Measurements from ENCODE around the gene CHRNA4. TPM values are rescaled to one million over a fixed set of nuclear protein-coding genes. Genes with fewer than 3 reads are reported as not detected.
"Not testable (repeated sequence)": the region's sequence is repeated elsewhere in the genome, so short reads cannot be mapped to it uniquely, and the experiment has no call there.

Gene CHRNA4
- total and polyA plus RNA-seq, 2 of the 13 experiments (the other 11 are each of a cell fraction or from before 2014, with no cell fraction given): not detected

DNA sequence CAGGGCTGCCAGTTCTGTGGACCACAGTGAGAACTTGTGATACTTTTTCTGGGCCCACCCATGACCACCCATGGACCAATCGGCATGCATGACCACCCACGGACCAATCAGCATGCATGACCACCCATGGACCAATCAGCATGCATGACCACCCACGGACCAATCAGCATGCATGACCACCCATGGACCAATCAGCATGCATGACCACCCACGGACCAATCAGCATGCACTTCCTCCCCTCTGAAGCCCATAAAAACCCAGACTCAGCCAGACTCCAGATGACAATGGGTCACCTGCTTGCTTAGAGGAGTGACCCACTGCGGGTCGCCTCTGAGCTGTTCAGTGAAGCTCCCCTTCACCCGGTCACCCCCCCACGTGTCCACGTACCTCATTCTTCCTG lies 18.7 kb upstream of the CHRNA4 start:
- ATAC-seq; DNase-seq (ENCODE audit: low spot score); intact Hi-C loops (cut with micrococcal nuclease; ENCODE audit: unreplicated experiment); POLR2A ChIA-PET; BruUV-seq (replicated peaks); H3K4me3 ChIP-seq (replicated peaks in 1 of 3; ENCODE audit: insufficient read depth in 1 of 3, low read depth in 2 of 3, low read length in 3 of 3); H3K36me3 ChIP-seq (replicated peaks in 1 of 2; ENCODE audit: control insufficient read depth in 1 of 2, insufficient read depth in 2 of 2, low read length in 2 of 2); H3K4me2 ChIP-seq (ENCODE audit: low read depth, low read length); H3K9me3 ChIP-seq (ENCODE audit: low read length); H2AFZ ChIP-seq (ENCODE audit: low read length); H3K9ac ChIP-seq (ENCODE audit: insufficient read depth, low read depth, low read length); H3K79me2 ChIP-seq (ENCODE audit: insufficient read depth, low read length); H3K27ac ChIP-seq (ENCODE audit: extremely low read length, insufficient read depth, low read length): not testable (repeated sequence)
- FAIRE-seq: peak; percentile 39
- WGBS (ENCODE audit: low lambda C conversion rate): 42% methylated on average over 9 of the region's 9 CpGs
- peak; percentile 30; the same call in 1 of the 2 replicates for TF ChIP-seq NFYC (CRISPR knock-in tag; IDR thresholded peaks at IDR 0.05)
- Histone ChIP-seq H4K20me1 (ENCODE audit: insufficient read depth, low read length) (peaks cover 11% of the 10 kb centered on the region; the same call in 1 of the 2 replicates), H3K27me3 (ENCODE audit: control insufficient read depth in 1 of 2, insufficient read depth in 2 of 2, low read length in 2 of 2) (peaks cover 5 to 35% of the 10 kb centered on the region in 2 experiments; a peak in 3 of 5 replicates), H3K4me1 (ENCODE audit: insufficient read depth, low read length) (peaks cover 29% of the 10 kb centered on the region)
- in situ Hi-C loops (cut with HindIII; ENCODE audit: extremely low pct_ligation_motif_present, low pct_unique_long_range_greater_than_20kb): loop anchor here (5.0 kb wide), 1 partner anchor 73 kb away; no protein-coding TSS in a partner anchor
- CTCF ChIA-PET (ENCODE audit: low intra/inter-chr PET ratio, low total read pairs): interaction anchor here (3.9 kb wide), 1 partner anchor 70 kb away, joined by 18 read pairs; no protein-coding TSS in a partner anchor

- ATAC-seq (no peak), FAIRE-seq (no peak), DNase-seq (ENCODE audit: low spot score) (no peak)
- no peak overlapping the region for H3K4me2 ChIP-seq (ENCODE audit: low read depth, low read length)
- intact Hi-C loops (cut with micrococcal nuclease; ENCODE audit: unreplicated experiment): no loop called here
- POLR2A ChIA-PET: no interaction called here
- no TSS peak for BruUV-seq (replicated peaks)
- H3K9me3 ChIP-seq (ENCODE audit: low read length): no peaks in the 10 kb centered on the region
- H4K20me1 ChIP-seq (ENCODE audit: insufficient read depth, low read length): peaks cover 11% of the 10 kb centered on the region; the same call in 1 of the 2 replicates
- CTCF ChIA-PET (ENCODE audit: low intra/inter-chr PET ratio, low total read pairs): interaction anchor here (3.9 kb wide), 1 partner anchor 69 kb away, joined by 18 read pairs; no protein-coding TSS in a partner anchor
- peaks cover 6 to 37% of the 10 kb centered on the region in 2 experiments; a peak in 4 of 5 replicates for H3K27me3 ChIP-seq (ENCODE audit: control insufficient read depth in 1 of 2, insufficient read depth in 2 of 2, low read length in 2 of 2)
- H3K79me2 ChIP-seq (ENCODE audit: insufficient read depth, low read length): no peaks in the 10 kb centered on the region
- no peak overlapping the region for H3K27ac ChIP-seq (ENCODE audit: extremely low read length, insufficient read depth, low read length)
- in situ Hi-C loops (cut with HindIII; ENCODE audit: extremely low pct_ligation_motif_present, low pct_unique_long_range_greater_than_20kb): no loop called here
- H3K36me3 ChIP-seq (replicated peaks in 1 of 2; ENCODE audit: control insufficient read depth in 1 of 2, insufficient read depth in 2 of 2, low read length in 2 of 2): no peaks in the 10 kb centered on the region
- H3K9ac ChIP-seq (ENCODE audit: insufficient read depth, low read depth, low read length): no peak overlapping the region
- peaks cover 34% of the 10 kb centered on the region for H3K4me1 ChIP-seq (ENCODE audit: insufficient read depth, low read length)
- 52% methylated on average over 11 of the region's 11 CpGs for WGBS (ENCODE audit: low lambda C conversion rate)
- H2AFZ ChIP-seq (ENCODE audit: low read length): no peak overlapping the region
- H3K4me3 ChIP-seq (replicated peaks in 1 of 3; ENCODE audit: insufficient read depth in 1 of 3, low read depth in 2 of 3, low read length in 3 of 3): no peak overlapping the region
- TF ChIP-seq ZNF225 (CRISPR knock-in tag; IDR thresholded peaks at IDR 0.05): no peak
- TF ChIP-seq HNF1A (IDR thresholded peaks at IDR 0.05; ENCODE audit: low read depth): no peak
- TF ChIP-seq HNF1A (CRISPR knock-in tag; IDR thresholded peaks at IDR 0.05; ENCODE audit: borderline replicate concordance): no peak
- TF ChIP-seq ZNF280D (CRISPR knock-in tag; IDR thresholded peaks at IDR 0.05): no peak
- no peak for TF ChIP-seq GLMP (CRISPR knock-in tag; IDR thresholded peaks at IDR 0.05; ENCODE audit: borderline replicate concordance)
- TF ChIP-seq XRCC5 (optimal IDR thresholded peaks at IDR 0.05; ENCODE audit: low read length): no peak
- no peak for TF ChIP-seq RBFOX2 (IDR thresholded peaks at IDR 0.05; ENCODE audit: low read depth, low read length)
- no peak for TF ChIP-seq ELF3 (CRISPR knock-in tag; IDR thresholded peaks at IDR 0.05)
Measured at GRCh38 chr20:63379296-63379695, 18.1 kb upstream of the CHRNA4 start.
